HG03135 (cell line): ENCODE data around the gene DLGAP3.
"Not testable (repeated sequence)": the region's sequence is repeated elsewhere in the genome, so short reads cannot be mapped to it uniquely, and the experiment has no call there.

ENCODE experiments used
- ATAC-seq: cut with Tn5 transposase; IDR thresholded peaks from one replicate; pipeline ENCODE4 v1.9.1; 2021; ENCODE audit warnings: mild to moderate bottlenecking, moderate library complexity; ENCODE audit not compliant: unreplicated experiment

DLGAP3 gene, protein sequence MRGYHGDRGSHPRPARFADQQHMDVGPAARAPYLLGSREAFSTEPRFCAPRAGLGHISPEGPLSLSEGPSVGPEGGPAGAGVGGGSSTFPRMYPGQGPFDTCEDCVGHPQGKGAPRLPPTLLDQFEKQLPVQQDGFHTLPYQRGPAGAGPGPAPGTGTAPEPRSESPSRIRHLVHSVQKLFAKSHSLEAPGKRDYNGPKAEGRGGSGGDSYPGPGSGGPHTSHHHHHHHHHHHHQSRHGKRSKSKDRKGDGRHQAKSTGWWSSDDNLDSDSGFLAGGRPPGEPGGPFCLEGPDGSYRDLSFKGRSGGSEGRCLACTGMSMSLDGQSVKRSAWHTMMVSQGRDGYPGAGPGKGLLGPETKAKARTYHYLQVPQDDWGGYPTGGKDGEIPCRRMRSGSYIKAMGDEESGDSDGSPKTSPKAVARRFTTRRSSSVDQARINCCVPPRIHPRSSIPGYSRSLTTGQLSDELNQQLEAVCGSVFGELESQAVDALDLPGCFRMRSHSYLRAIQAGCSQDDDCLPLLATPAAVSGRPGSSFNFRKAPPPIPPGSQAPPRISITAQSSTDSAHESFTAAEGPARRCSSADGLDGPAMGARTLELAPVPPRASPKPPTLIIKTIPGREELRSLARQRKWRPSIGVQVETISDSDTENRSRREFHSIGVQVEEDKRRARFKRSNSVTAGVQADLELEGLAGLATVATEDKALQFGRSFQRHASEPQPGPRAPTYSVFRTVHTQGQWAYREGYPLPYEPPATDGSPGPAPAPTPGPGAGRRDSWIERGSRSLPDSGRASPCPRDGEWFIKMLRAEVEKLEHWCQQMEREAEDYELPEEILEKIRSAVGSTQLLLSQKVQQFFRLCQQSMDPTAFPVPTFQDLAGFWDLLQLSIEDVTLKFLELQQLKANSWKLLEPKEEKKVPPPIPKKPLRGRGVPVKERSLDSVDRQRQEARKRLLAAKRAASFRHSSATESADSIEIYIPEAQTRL

DNA sequence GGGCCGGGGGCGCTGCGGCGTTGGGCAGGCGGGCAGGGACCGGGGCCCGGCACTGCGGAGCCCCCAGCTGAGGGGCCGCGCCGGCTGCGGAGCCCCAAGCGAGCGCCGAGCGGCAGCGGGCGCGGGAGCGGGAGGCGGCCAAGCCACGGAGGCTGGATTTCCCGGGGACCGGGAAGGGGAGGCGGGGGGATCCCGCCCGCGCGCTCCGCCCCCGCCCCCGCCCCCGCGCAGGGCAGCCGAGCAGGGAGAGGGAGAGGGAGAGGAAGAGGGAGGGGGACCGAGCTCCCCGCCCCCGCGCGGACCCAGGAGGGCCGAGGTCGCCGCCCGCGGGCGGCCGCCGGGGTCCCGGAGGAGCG lies at the start of gene DLGAP3:
Gene DLGAP3 (minus strand): TSS at position 154 of the 356 bp plus-strand sequence. CDS start 24,267 bp downstream, outside the sequence.
- no peak for ATAC-seq

DNA sequence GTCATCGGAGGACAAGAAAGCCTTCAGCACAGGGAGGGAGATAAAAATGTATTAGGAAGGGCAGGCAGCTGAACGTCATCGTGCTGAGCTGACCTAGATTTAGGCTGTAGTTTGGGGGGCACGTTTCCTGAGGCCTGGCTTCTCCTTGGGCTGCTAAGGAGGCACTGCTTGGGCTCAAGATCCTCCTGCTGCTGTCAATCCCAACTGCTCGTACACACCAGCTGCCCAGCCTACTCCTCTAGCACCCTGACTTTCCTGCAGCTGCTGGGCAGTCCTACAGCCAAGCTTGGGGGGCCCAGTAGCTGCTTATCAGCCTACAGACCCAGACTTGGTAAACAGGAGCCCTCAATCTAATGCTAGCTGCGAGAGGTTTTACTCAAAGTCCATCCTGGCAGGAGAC lies 49.5 kb upstream of the DLGAP3 start:
- no peak for ATAC-seq

DNA sequence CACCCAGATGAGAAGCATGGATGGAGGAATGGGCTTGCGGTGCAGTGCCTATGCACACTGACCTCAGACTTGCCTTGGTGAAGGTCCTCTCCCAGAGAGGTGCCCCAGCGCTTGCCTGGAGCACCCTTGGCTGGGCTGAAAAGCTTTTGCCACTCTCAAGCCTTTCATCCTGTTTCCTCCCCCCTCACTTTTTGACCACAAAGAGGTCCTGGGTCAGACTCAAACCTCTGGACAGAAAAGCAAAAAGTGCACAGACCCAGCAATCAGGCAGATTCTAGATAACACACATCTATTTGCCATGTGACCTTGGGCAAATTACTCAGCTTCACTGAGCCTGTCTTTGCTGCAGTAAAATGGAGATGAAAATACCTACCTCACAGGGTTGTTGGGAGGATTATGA lies 48.4 kb upstream of the DLGAP3 start:
- ATAC-seq = no peak

DNA sequence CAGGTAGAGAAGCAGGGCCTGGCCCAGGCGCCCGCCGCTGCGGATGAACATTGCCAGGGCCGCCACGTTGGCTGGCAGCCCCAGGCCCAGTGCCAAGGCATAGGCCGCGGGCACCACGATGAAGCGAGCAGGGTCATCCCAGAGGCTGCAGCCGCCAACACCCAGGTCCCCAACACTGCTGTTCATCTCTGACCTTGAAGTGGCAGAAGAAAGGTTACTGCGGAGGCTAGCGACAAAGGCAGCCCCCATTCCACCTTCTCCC lies 47.7 kb upstream of the DLGAP3 start:
- no peak for ATAC-seq

DNA sequence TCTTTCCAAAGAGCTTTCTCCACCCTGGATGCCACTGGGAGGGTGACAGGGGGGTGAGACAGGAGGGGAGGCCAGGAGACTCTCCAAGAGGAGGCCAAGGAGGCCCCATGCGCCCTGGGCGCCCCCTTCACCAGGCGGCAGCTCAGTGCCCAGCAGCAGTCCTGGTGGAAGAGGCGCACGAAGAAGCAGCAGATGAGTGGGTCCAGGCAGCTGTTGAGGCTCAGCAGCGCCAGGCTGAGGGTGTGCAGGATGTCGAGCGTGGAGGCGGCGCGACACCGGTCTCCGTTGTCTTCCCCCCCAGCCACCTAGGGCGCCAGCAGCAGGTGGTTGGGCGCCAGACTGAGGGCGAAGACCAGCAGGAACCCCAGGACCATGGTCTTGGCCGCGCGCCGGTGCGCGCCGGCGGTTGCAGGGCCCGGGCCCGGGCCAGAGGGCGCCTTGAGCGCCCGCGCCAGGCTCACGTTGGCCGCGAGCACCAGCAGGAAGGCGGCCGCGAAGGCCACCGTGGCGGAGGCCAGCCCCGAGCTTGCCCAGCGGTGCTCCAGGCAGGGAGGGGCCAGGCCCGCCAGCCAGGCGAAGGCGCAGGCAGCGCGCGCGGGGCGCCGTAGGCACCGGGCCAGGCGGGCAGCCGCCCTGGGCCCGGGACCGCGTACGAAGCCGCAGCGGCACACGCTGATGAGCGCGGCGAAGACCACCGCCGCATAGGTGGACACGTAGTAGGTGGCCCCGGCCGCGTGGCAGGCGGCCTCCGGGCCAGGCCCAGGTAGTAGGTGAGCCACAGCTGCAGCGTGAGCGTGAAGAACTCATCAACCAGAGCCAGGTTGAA lies 47.1 kb upstream of the DLGAP3 start:
- no peak for ATAC-seq

DNA sequence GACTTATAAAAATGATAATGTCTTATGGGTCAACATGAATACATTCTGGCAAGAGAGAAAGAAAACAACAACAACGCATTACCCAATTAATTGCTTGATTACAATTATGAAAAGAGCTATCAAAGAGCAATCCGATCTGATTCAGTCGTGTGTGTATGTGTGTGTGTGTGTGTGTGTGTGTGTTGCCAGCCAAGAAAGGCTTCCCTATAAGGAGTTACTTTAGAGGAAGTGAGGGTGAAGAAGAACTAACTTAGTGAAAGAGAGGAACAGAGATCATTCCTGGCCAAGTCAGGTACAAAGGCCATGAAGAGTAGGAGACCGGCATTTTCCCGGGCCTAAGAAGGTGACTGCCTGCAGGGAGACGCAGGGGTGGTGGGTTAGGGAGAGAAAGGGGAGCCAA lies 46.3 kb upstream of the DLGAP3 start:
- no peak for ATAC-seq

DNA sequence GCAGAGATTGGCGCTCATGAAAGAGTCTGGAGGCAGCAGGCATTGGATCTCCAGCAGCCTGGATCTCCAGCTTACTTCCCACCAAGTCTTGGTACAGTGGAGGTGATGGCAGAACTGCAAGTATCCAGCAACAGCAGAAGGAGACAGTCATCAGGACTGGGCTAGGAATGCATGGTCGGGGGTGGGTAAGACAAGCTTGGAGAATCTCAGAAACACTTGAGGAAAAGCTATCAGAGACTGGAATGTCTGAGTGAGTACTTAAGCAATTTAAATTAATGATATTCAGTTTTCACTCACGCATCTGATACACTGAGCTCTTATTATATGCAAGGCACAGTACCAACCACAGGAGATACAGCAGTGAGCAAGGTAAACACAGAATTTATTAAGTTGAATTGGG lies 45.9 kb upstream of the DLGAP3 start:
- no peak for ATAC-seq

DNA sequence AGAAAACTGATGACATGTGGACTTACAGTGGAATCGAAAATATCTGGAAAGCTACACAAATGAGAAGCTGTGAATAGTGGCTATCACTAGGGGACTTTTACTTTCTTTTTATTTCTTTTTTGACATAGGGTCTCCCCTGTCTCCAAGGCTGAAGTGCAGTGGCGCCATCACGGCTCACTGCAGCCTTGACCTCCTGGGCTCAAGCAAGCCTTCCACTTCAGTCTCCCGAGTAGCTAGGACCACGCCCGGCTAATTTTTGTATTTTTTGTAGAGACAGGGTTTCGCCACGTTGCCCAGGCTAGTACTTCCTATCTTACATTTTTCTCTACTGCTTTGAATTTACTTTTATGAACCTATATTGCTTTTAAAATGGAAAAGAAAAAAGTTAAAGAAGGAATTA lies 45.2 kb upstream of the DLGAP3 start:
- no peak for ATAC-seq

DNA sequence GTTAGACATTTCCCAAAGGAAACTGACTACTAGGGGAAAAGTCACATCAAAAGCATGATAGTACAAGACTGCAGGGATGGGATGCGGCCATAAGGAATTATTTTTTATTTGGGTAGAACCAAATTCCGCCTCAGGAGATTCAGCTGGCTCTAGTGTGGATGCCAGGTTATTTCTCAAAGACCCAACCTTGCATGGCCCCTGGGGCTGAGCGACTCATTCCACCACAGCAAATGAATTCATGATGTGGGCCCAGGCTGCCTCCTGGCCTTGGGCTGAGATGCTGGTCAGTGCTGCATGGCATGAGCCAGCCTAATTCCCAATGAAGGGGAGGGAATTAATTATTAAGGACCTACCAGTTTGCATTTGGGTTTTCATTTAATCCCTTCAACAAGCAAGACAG lies 43.9 kb upstream of the DLGAP3 start:
- no peak for ATAC-seq

DNA sequence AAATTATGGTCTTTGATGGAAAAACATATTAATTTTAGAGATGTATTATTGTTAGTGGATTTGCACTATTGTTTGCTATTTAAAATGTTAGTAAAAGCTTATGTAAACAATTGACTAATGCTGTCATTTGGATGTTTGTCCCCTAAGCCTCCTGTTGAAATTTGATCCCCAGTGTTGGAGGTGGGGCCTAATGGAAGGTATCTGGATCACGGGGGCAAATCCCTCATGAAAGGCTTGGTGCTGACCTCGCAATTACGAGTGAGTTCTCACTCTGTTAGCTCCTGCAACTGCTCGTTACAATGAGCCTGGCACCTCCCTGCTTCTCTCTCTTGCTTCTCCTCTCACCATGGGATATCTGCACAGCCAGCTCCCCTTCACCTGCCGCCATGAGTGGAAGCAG lies 41.4 kb upstream of the DLGAP3 start:
- no peak for ATAC-seq

DNA sequence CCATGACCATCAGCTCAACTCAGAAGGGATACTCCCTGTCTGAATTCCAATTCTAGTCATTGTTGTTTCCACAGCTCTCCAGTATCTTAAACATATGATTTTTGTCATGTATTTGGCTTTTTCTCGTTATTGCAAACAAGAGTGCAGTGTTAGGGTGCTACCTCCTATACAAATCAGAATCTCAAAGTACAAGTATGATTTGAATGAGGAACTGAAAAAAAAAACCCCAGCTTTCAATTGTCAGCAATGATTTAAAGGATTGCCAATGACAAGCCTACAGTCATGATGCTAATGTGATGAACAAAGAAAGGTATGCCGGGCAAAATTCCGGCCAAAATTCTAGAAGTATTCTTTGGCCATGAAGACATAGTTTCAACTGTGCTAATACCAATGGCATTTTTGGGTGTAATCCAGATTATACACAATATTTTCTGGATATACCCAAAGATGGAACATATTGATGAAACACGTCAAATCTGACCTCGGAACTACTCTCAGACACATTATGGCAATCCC lies 40.8 kb upstream of the DLGAP3 start:
- no peak for ATAC-seq

DNA sequence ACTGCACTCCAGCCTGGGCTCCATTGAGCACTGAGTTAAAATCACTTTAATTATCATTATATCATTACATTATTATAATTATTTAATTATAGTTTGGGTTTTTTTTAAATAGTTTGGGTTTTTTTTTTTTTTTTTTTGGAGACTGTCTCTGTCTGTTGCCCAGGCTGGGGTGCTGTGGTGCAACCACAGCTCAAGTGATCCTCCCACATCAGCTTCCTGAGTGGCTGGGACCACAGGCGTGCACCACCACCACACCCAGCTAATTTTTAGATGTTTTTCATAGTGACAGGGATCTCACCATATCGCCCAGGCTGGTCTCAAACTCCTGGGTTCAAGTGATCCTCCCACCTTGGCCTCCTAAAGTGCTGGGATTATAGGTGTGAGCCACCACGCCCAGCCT lies 38.8 kb upstream of the DLGAP3 start:
- ATAC-seq = not testable (repeated sequence)

DNA sequence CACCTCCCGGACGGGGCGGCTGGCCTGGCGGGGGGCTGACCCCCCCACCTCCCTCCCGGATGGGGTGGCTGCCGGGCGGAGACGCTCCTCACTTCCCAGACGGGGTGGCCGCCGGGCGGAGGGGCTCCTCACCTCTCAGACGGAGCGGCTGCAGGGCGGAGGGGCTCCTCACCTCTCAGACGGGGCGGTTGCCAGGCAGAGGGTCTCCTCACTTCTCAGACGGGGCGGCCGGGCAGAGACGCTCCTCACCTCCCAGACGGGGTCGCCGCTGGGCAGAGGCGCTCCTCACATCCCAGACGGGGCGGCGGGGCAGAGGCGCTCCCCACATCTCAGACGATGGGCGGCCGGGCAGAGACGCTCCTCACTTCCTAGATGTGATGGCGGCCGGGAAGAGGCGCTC lies 38.2 kb upstream of the DLGAP3 start:
- ATAC-seq = not testable (repeated sequence)

DNA sequence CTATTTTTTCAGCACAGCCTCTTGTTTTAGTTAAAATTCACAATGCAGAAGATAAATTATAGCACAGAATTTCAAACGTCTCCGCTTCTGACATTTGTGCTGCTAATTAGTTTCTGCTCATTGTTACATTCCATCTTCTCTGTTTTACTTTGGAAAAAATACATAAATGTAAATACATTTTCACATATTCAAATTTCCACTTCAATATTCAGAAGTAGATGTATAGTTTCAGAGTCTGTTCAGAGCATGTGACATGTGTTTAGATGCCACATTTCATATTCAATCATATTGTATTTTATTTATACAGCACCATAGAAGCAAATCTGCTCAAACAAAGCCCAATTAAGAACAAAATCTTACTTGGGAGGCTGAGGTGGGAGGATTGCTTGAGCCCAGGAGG lies 36.1 kb upstream of the DLGAP3 start:
- ATAC-seq = no peak

DNA sequence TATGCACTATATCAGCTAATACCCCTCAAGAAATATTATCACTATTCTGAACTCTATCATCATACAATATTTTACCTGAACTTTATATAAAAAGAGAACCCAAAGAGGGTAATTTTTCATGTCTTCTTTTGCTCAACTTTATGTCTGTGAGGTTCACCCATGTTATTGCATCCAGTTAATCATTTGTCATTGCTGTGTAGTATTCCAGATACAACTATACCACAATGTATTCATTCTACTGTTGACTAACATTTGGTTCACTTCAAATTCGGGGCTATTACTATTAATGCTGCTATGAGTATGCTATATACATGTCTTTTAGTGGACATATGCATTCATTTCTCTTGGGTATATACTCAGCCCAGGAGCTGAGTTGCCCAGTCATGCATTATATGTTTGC lies 21.0 kb upstream of the DLGAP3 start:
- no peak for ATAC-seq

DNA sequence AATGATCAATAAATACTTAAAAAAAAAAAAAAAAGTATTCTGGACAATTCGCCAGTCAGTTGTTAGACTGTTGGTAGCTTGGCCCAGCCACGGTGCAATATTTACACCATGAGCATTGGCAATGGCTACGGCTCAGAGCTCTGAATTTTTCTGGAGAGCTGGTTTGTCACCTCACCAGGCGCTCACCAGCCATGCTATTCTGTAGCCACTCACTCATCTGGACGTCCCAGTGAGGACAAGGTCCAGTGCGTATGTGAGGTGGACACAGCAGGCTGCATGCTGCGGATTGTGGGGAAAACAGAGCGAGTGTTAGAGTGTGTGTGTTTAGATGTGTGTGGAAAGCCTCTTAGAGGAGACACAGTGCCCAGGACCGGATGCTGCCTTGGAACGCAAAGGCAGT lies 19.3 kb upstream of the DLGAP3 start:
- ATAC-seq = not testable (repeated sequence)

DNA sequence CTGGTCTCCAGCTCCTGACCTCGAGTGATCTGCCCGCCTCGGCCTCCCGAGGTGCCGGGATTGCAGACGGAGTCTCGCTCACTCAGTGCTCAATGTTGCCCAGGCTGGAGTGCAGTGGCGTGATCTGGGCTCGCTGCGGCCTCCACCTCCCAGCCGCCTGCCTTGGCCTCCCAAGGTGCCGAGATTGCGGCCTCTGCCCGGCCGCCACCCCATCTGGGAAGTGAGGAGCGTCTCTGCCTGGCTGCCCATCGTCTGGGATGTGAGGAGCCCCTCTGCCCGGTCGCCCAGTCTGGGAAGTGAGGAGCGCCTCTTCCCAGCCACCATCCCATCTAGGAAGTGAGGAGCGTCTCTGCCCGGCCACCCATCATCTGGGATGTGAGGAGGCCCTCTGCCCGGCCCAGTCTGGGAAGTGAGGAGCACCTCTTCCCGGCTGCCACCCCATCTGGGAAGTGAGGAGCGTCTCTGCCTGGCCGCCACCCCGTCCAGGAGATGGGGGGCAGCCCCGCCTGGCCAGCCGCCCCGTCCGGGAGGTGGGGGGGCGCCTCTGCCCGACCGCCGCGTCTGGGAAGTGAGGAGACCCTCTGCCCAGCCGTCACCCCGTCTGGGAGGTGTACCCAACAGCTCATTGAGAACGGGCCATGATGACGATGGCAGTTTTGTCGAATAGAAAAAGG lies 18.3 kb upstream of the DLGAP3 start:
- not testable (repeated sequence) for ATAC-seq

DNA sequence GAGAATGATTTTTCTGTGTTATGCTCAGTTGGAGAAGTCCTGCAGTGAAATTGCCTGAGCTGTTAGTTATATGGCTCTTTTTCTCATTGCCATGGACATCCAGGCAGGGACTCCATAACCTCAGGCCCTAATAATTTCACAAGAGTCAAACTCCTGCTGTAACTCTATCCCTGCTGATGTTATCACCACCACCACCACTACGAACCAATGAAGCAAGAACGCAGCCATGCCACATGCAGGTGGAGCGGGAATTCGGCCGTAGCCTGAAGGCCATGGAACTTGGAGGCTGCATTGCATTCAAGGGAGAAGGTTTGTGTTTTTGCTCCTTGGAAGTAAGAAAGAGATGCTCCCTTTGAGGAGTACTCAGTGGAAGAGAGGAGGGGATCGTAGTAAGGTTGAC lies 16.8 kb upstream of the DLGAP3 start:
- no peak for ATAC-seq

DNA sequence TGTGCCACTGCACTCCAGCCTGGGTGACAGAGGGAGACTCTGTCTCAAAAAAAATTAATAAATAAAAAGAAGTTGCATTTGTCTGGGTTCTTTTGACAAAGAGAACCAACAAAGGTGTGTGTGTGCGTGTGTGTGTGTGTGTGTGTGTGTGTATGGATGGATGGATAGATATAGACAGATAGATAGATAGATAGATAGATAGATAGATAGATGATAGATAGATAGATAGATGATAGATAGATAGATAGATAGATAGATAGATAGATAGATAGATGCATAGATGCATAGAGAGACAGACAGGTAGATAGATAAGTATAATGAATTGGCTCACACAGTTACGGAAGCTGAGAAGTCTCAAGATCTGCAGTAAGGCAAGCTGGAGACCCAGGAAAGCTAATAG lies 12.3 kb upstream of the DLGAP3 start:
- not testable (repeated sequence) for ATAC-seq

DNA sequence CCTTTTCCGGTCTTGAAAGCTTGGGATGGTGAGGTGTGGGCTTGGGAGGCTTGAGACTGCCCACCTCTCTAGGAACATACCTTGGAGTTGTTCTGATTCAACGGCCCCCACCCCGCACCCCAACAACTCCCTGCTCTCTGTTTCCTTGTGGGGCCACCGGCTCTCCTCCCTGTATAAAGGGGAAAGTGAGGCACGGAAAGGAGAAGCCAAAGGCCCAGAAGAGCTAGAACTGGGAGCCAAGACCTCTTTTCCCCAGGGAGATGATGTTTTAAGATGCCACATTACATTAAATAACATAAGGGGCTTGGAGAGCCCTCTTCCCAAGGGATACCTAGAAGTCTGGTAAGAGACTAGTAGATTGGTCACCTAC lies 1.2 kb upstream of the DLGAP3 start:
- no peak for ATAC-seq
